ENCODE data around the gene ZBTB7C.

ZBTB7C gene

GRCh38 chr18:48160622-48161021, 248.6 kb downstream of the ZBTB7C start:
- DNase-seq = no peak

- DNase-seq = no peak
These were observed 249.4 kb downstream of the ZBTB7C start for GRCh38 chr18:48159816-48160215.

- no peak for DNase-seq
These were observed 250.5 kb downstream of the ZBTB7C start for GRCh38 chr18:48158721-48159120.

- no peak for DNase-seq
These were observed 251.2 kb downstream of the ZBTB7C start for GRCh38 chr18:48157956-48158355.

GRCh38 chr18:48155856-48156255, 253.3 kb downstream of the ZBTB7C start:
- no peak for DNase-seq

- DNase-seq = no peak
These were observed 254.4 kb downstream of the ZBTB7C start for GRCh38 chr18:48154828-48155227.

- no peak for DNase-seq
These were observed 255.3 kb downstream of the ZBTB7C start for GRCh38 chr18:48153613-48154481.

GRCh38 chr18:48152549-48152948, 256.6 kb downstream of the ZBTB7C start:
- no peak for DNase-seq

GRCh38 chr18:48151421-48152065, 257.6 kb downstream of the ZBTB7C start:
- no peak for DNase-seq

- DNase-seq = no peak
These were observed 260.0 kb downstream of the ZBTB7C start for GRCh38 chr18:48149020-48149685.

GRCh38 chr18:48142994-48143393, 266.2 kb downstream of the ZBTB7C start:
- no peak for DNase-seq

GRCh38 chr18:48142353-48142752, 266.8 kb downstream of the ZBTB7C start:
- DNase-seq = no peak

GRCh38 chr18:48140731-48141130, 268.5 kb downstream of the ZBTB7C start:
- DNase-seq = no peak

GRCh38 chr18:48139431-48140347, 269.5 kb downstream of the ZBTB7C start:
- no peak for DNase-seq

GRCh38 chr18:48138660-48139430, 270.3 kb downstream of the ZBTB7C start:
- DNase-seq = no peak

GRCh38 chr18:48138210-48138609, 271.0 kb downstream of the ZBTB7C start:
- no peak for DNase-seq

- DNase-seq = no peak
These were observed 271.7 kb downstream of the ZBTB7C start for GRCh38 chr18:48137374-48138081.

GRCh38 chr18:48136827-48137373, 272.3 kb downstream of the ZBTB7C start:
- DNase-seq = no peak

GRCh38 chr18:48136051-48136826, 272.9 kb downstream of the ZBTB7C start:
- no peak for DNase-seq

- no peak for DNase-seq
These were observed 273.7 kb downstream of the ZBTB7C start for GRCh38 chr18:48135436-48135966.
